Measurements from ENCODE around the gene RPS16.

- no peak for TF ChIP-seq CTCF (IDR thresholded peaks at IDR 0.05; ENCODE audit: insufficient read depth, low read depth, low read length)
- TF ChIP-seq EZH2 (IDR thresholded peaks at IDR 0.05; ENCODE audit: insufficient read depth, low read length) = no peak
Observed at GRCh38 chr19:39434123-39435076, 1.3 kb downstream of the RPS16 start.
